GM18870 (cell line): ENCODE results near the gene COL20A1.

Experiments used
- ATAC-seq: cut with Tn5 transposase; IDR thresholded peaks from one replicate; pipeline ENCODE4 v1.9.1; 2021; ENCODE audit warnings: moderate library complexity; ENCODE audit not compliant: unreplicated experiment

The COL20A1 gene

GRCh38 chr20:63260521-63260920, 32.5 kb upstream of the COL20A1 start:
- no peak for ATAC-seq

GRCh38 chr20:63261060-63261794, 31.8 kb upstream of the COL20A1 start:
- no peak for ATAC-seq

GRCh38 chr20:63261795-63262528, 31.0 kb upstream of the COL20A1 start:
- no peak for ATAC-seq

- ATAC-seq: no peak
These were observed 30.1 kb upstream of the COL20A1 start for GRCh38 chr20:63262836-63263235.

GRCh38 chr20:63264000-63264399, 29.0 kb upstream of the COL20A1 start:
- ATAC-seq: no peak

GRCh38 chr20:63264519-63264918, 28.5 kb upstream of the COL20A1 start:
- ATAC-seq: no peak

GRCh38 chr20:63265891-63266515, 27.0 kb upstream of the COL20A1 start:
- ATAC-seq: no peak

- ATAC-seq: no peak
These were observed 25.3 kb upstream of the COL20A1 start for GRCh38 chr20:63267691-63268090.

GRCh38 chr20:63268256-63268655, 24.7 kb upstream of the COL20A1 start:
- no peak for ATAC-seq

GRCh38 chr20:63268671-63269439, 24.1 kb upstream of the COL20A1 start:
- no peak for ATAC-seq

- ATAC-seq: no peak
These were observed 23.3 kb upstream of the COL20A1 start for GRCh38 chr20:63269724-63270123.

- ATAC-seq: no peak
These were observed 22.2 kb upstream of the COL20A1 start for GRCh38 chr20:63270606-63271325.

GRCh38 chr20:63272105-63273058, 20.6 kb upstream of the COL20A1 start, which contains the start of gene ARFGAP1:
ARFGAP1 (plus strand) TSS chr20:63272813; CDS start chr20:63275581, 2,768 bp downstream.
- ATAC-seq: no peak

- no peak for ATAC-seq
These were observed 19.9 kb upstream of the COL20A1 start for GRCh38 chr20:63273059-63273579.

GRCh38 chr20:63273635-63274380, 19.2 kb upstream of the COL20A1 start:
- no peak for ATAC-seq

- ATAC-seq: no peak
These were observed 18.4 kb upstream of the COL20A1 start for GRCh38 chr20:63274381-63275228.

GRCh38 chr20:63275825-63276224, 17.2 kb upstream of the COL20A1 start:
- no peak for ATAC-seq
